SK-N-SH (cell line): ENCODE data around the gene UBTD1.

Experiments used
- CHD2 ChIP-seq: fragments of 150-350 bp; IDR thresholded peaks from 2 replicates; pipeline ENCODE4 v1.6.1; 2018; ENCODE audit warnings: low read length; ENCODE audit not compliant: partially characterized antibody
- EP300 ChIP-seq, 2 experiments: IDR thresholded peaks; 2 replicates each; pipeline versions ENCODE4 v1.4.0 to v1.6.1; 2012; ENCODE audit warnings: borderline replicate concordance in 1 of 2, low read depth in 1 of 2, low read length in 1 of 2
- EZH2phosphoT487 ChIP-seq: fragments of 200-600 bp; sonication (generic); IDR thresholded peaks from 2 replicates; pipeline ENCODE4 v1.6.1; 2017; ENCODE audit warnings: low read depth, mixed run types, mild to moderate bottlenecking, antibody characterized with exemption, moderate library complexity, borderline replicate concordance
- FOXM1 ChIP-seq: IDR thresholded peaks from 2 replicates; pipeline ENCODE4 v1.4.0; 2012; ENCODE audit warnings: low read depth, mild to moderate bottlenecking
- MEF2A ChIP-seq: IDR thresholded peaks from 2 replicates; pipeline ENCODE4 v1.4.0; 2012; ENCODE audit warnings: low read depth, borderline replicate concordance
- NFIC ChIP-seq: IDR thresholded peaks from 2 replicates; pipeline ENCODE4 v1.4.0; 2012; ENCODE audit warnings: borderline replicate concordance
- POLR2AphosphoS5 ChIP-seq: IDR thresholded peaks from 2 replicates; pipeline ENCODE4 v1.6.1; 2012; ENCODE audit warnings: low read depth, low read length
- RAD21 ChIP-seq: IDR thresholded peaks from 2 replicates; pipeline ENCODE4 v1.6.1; 2012; ENCODE audit warnings: mild to moderate bottlenecking, low read length
- TAF1 ChIP-seq: IDR thresholded peaks from 2 replicates; pipeline ENCODE4 v1.6.1; 2012; ENCODE audit warnings: low read depth, mild to moderate bottlenecking, low read length, moderate library complexity, borderline replicate concordance
- TEAD4 ChIP-seq: IDR thresholded peaks from 2 replicates; pipeline ENCODE4 v1.4.0; 2012; ENCODE audit warnings: mild to moderate bottlenecking, borderline replicate concordance; ENCODE audit not compliant: insufficient read depth
- YY1 ChIP-seq: IDR thresholded peaks from 2 replicates; pipeline ENCODE4 v1.4.0; 2012; ENCODE audit warnings: low read depth, mild to moderate bottlenecking
- TF ChIP-seq, protein P1 (sequence below): fragments of 200-600 bp; sonication (generic); IDR thresholded peaks from 2 replicates; pipeline ENCODE4 v1.6.1; 2017; ENCODE audit warnings: antibody characterized with exemption, mild to moderate bottlenecking, moderate library complexity
- TF ChIP-seq, protein P2 (sequence below): IDR thresholded peaks from 2 replicates; pipeline ENCODE4 v1.6.1; 2012; ENCODE audit warnings: mild to moderate bottlenecking, low read depth, low read length, moderate library complexity

DNA sequence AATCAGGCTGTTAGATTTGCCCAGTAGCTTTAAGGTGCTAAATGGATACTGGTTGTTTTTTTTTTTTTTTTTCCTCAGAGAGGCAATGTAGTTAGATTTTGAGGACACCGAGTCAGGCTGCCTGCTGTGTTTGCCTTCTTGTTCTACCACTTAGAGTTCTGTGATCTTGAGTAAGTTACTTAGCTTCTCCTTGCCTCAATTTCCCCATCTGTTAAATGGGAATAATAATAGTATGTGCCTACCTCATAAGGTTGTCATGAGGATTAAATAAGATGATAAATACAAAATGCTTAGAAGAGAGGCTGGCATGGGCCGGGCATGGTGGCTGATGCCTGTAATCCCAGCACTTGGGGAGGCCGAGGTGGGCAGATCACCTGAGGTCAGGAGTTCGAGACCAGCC lies 120.0 kb downstream of the UBTD1 start:
- TF ChIP-seq, protein P1, sequence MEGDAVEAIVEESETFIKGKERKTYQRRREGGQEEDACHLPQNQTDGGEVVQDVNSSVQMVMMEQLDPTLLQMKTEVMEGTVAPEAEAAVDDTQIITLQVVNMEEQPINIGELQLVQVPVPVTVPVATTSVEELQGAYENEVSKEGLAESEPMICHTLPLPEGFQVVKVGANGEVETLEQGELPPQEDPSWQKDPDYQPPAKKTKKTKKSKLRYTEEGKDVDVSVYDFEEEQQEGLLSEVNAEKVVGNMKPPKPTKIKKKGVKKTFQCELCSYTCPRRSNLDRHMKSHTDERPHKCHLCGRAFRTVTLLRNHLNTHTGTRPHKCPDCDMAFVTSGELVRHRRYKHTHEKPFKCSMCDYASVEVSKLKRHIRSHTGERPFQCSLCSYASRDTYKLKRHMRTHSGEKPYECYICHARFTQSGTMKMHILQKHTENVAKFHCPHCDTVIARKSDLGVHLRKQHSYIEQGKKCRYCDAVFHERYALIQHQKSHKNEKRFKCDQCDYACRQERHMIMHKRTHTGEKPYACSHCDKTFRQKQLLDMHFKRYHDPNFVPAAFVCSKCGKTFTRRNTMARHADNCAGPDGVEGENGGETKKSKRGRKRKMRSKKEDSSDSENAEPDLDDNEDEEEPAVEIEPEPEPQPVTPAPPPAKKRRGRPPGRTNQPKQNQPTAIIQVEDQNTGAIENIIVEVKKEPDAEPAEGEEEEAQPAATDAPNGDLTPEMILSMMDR: no peak
- TF ChIP-seq, protein P2, sequence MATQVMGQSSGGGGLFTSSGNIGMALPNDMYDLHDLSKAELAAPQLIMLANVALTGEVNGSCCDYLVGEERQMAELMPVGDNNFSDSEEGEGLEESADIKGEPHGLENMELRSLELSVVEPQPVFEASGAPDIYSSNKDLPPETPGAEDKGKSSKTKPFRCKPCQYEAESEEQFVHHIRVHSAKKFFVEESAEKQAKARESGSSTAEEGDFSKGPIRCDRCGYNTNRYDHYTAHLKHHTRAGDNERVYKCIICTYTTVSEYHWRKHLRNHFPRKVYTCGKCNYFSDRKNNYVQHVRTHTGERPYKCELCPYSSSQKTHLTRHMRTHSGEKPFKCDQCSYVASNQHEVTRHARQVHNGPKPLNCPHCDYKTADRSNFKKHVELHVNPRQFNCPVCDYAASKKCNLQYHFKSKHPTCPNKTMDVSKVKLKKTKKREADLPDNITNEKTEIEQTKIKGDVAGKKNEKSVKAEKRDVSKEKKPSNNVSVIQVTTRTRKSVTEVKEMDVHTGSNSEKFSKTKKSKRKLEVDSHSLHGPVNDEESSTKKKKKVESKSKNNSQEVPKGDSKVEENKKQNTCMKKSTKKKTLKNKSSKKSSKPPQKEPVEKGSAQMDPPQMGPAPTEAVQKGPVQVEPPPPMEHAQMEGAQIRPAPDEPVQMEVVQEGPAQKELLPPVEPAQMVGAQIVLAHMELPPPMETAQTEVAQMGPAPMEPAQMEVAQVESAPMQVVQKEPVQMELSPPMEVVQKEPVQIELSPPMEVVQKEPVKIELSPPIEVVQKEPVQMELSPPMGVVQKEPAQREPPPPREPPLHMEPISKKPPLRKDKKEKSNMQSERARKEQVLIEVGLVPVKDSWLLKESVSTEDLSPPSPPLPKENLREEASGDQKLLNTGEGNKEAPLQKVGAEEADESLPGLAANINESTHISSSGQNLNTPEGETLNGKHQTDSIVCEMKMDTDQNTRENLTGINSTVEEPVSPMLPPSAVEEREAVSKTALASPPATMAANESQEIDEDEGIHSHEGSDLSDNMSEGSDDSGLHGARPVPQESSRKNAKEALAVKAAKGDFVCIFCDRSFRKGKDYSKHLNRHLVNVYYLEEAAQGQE: no peak
- TF ChIP-seq FOXM1 (no peak), TAF1 (no peak), YY1 (no peak), EP300 (IDR thresholded peaks at IDR 0.05; ENCODE audit: borderline replicate concordance in 1 of 2, low read depth in 1 of 2, low read length in 1 of 2) (no peak), TEAD4 (no peak), EZH2phosphoT487 (no peak), NFIC (no peak), RAD21 (no peak), CHD2 (no peak), POLR2AphosphoS5 (no peak), MEF2A (no peak)
